Heart left ventricle (tissue), 13 donors: ENCODE data around the gene SLC9A4.
A peak's percentile ranks its signal among the peaks of the same experiment; 100 is the strongest.

Source experiments
- CTCF ChIP-seq, 12 donors: fragments of 200-600 bp; sonication (generic) in 4 of 12; IDR thresholded peaks; one replicate each; pipeline versions ENCODE4 v1.5.0 to v1.8.0; 2018 to 2022; ENCODE audit warnings: antibody characterized with exemption in 12 of 12, mild to moderate bottlenecking in 5 of 12
- POLR2A ChIP-seq, 2 donors: fragments of 450-650 bp; IDR thresholded peaks; one replicate each; pipeline ENCODE4 v1.6.1; 2017; ENCODE audit warnings: antibody characterized with exemption in 2 of 2, mild to moderate bottlenecking in 2 of 2, moderate library complexity in 2 of 2
- donor health status: ischemic (EF 13 %, LVEDD 7.1; RV severe dilation, severe dysfunction).
- donor health status: DM: no; HTN: yes; CAD: no.
- donor health status: DM: no; HTN: no; CAD: no.
- donor health status: ischemic (EF 25% LVEDD 6.9; RV normal size, moderate dysfunction).
- donor health status: ischemic (EF 25% LVEDD 5.7; RV mildly dilated, moderate dysfunction).
- donor health status: ischemic (EF 35%, LVEDD 5.7; RV mildly dilated, moderate dysfunction).
- donor health status: nonischemic (EF 11% LVEDD 7.7; RV severe dilation, severe dysfunction).
- donor health status: DM: yes; HTN: yes; CAD: no.
- donor health status: PGD.
- donor health status: ischemic (EF 29% LVEDD 5.4; RV normal size, mild dysfunction).
- donor health status: nonischemic (EF 23%, LVEDD 6.1; RV moderate dilation, normal function).

- TF ChIP-seq CTCF (IDR thresholded peaks at IDR 0.05) = peak; percentile 26 to 72 (median 54)
- no peak for TF ChIP-seq POLR2A (IDR thresholded peaks at IDR 0.05)
These were observed 47.0 kb downstream of the SLC9A4 start for GRCh38 chr2:102520009-102520408.
